Left lobe of liver (tissue), 2 donors: ENCODE data around the gene MAB21L2. TPM values are rescaled to one million over a fixed set of nuclear protein-coding genes. Genes with fewer than 3 reads are reported as not detected.

Source experiments
- ATAC-seq: fragments of 200-7000 bp; cut with Tn5 transposase; one replicate; pipeline ENCODE4 v1.9.1; 2020; ENCODE audit warnings: mild to moderate bottlenecking, moderate library complexity
- DNase-seq: peaks from one replicate; pipeline ENCODE4 v3.0.0-alpha.2; 2020; ENCODE audit warnings: low spot score
- total RNA-seq: library from RNA; stranded (reverse); gene quantifications from one replicate; pipeline ENCODE4 v1.2.1, GENCODE V29; 2021
- donor health status: DM: no; HTN: no; CAD: no; lungs with moderate emphysema.
- donor health status: DM: no; HTN: yes; CAD: no.

Gene MAB21L2
- total RNA-seq, 1 donor from 2014 or later = 0.48 TPM

- ATAC-seq (no peak), DNase-seq (no peak)
These were observed 8.4 kb upstream of the MAB21L2 start for GRCh38 chr4:150573534-150573933.

- DNase-seq (no peak), ATAC-seq (no peak)
These were observed 7.3 kb upstream of the MAB21L2 start for GRCh38 chr4:150574678-150575077.

GRCh38 chr4:150577796-150578195, 4.2 kb upstream of the MAB21L2 start:
- DNase-seq (no peak), ATAC-seq (no peak)

DNA sequence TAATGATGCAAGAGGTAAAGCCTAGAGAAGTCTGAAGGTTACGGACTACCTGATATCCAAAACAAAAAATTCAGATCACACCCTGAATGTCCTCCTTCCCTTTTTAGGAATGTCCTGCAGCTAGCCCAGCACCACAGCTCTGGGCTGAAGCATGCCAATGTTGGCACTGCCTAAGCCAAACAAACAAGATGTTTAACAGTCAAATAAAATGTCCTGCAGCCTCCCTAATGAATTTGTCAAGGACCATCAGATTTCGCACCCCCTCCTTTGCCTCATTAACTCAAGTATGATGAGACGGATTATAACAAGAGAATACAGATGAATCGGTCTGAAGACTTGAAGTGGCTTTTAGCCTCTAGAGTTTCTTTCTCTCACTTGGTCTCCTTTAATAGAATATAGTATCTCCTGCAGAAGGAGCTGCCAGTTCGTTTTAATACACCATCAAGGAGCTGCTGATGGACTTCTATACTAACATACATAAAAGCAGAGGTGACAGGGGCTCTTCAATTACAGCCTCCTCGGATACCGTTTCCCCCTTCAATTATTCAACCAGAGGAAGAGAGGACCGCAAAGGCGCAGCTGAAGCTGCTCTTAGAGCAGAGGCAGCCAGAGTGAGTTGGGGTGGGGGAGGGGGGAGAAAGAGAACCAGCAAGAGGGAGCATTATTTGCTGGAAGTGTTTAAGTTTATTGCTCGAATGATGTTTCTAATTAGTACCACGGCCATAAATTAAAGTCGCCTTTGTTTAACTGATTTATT, 3.0 kb upstream of the MAB21L2 start:
- DNase-seq (no peak), ATAC-seq (peak; percentile 44)

DNA sequence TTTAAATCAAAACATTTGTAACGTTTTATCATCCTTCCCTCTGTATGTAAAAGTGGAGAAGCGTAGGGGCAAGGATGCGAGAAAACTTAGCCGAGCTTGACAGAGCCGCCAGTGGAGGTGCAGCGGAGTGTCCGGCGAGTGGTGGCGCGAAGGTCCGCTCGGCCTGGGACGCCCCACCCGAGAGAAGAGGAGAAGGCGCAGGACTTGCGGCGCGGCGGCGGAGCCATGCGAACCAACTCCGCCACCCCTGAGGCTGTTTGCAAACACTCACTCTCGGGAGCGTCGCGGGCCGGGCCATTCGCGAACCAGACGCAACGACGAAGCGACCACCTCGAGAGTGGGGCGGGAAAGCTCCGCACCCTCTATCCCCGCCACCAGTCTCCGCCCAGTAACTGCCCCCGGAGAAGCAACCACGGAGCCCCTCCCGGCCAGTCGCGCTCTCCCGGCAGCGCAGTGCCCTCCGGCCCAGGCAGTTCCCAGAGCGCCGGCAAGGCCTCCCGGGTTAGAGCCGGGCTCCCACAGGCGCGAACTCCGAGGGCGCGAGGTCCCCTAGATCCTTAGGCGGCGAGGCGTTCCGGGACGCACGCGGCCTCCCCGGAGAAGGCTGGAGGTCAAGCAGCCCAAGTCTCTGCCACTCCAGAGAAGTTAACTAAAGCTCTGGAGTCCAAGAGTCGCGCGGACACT, 2.3 kb upstream of the MAB21L2 start:
- DNase-seq = no peak

GRCh38 chr4:150580306-150580705, 1.6 kb upstream of the MAB21L2 start:
- no peak for ATAC-seq
- no peak for DNase-seq

More for the DNA sequence above, 2.3 kb upstream of the MAB21L2 start:
- ATAC-seq = no peak

DNA sequence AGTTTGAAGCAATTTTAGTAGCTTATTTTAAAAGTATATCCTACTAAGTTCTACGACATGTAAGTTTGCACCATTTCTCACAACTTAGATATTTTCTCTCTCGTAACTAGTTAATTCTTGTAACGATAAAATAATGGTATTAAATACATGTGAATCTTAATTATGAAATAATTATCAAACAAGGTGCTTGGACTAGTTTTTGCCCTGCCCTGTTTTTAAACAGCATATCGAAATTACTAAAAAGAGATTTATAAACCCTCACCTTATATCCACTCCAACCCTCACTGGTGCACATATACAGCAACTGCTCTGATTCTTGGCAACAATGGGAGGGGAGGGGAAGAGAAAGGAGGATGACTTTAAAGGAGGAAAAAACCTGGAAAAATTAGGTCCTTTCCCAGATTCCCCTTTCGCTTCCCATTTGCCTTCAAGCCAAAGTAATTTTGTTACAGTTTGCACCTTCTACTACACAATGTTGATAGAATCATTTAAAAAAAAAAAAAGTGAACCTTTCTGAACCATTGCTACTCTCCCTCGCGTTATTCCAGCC, 820 bp upstream of the MAB21L2 start:
- ATAC-seq (no peak), DNase-seq (no peak)

DNA sequence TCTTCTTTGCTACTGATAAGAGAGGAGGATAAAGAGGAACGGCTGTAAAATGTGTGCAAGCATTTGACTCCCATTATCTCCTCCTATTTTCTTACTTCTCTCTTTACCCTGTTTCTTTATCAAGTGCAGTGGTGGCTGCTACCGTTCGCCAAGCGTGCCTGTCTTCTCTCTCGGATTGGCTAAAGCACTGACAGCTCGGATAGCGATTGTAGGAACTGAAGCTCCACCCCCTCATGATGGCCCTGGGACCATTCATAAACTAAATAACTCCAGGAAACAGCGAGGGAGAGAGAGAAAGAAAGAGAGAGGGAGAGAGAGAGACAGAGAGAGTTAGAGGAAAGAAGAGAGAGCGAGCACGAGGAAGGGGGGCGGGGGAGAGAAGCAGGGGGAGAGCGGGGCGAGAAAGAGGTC, 305 bp upstream of the MAB21L2 start:
- ATAC-seq = no peak
- DNase-seq = no peak

- ATAC-seq = peak; percentile 70
These were observed 929 bp downstream of the MAB21L2 start for GRCh38 chr4:150582873-150583286.

GRCh38 chr4:150583287-150584110, 1.5 kb downstream of the MAB21L2 start:
- DNase-seq (peak; percentile 86), ATAC-seq (peak; percentile 83)

More at GRCh38 chr4:150582873-150583286, 929 bp downstream of the MAB21L2 start:
- peak; percentile 49 for DNase-seq

DNA sequence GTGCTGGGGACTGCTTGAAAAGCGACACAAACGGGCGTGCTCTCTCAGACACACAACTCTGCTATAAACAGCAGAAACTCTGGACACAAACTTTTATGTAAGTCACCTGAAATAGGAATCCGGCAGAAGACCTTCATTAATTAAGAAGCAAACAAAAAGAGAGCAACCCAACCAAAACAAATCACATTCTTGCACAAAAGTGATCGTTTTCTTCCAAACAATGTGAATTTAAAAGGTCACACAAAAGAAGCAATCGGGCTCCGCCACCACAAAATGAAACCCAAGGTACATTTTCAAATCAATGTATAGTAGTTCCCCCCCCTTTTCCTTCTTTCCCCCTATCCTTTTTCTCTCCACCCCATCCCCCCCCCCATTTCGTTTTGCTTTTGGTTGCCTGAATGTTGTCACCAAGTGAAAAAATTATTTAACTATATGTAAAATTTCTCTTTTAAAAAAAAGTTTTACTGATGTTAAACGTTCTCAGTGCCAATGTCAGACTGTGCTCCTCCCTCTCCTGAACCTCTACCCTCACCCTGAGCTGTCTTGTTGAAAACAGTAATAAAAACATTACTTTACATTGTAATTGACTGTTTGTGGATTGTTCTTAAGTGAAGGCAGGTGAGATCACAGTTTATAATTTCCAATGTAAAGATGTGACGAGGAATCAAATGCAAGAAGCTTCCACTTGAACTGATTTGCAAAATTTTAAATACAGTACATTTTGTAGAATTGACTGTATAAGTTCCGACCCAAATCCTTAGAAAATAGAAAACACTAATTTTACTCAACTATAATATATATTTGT, 2.4 kb downstream of the MAB21L2 start:
- ATAC-seq (no peak), DNase-seq (no peak)

- no peak for ATAC-seq
- no peak for DNase-seq
These were observed 3.7 kb downstream of the MAB21L2 start for GRCh38 chr4:150585611-150586010.

GRCh38 chr4:150586162-150586810, 4.3 kb downstream of the MAB21L2 start:
- ATAC-seq (no peak), DNase-seq (no peak)

DNA sequence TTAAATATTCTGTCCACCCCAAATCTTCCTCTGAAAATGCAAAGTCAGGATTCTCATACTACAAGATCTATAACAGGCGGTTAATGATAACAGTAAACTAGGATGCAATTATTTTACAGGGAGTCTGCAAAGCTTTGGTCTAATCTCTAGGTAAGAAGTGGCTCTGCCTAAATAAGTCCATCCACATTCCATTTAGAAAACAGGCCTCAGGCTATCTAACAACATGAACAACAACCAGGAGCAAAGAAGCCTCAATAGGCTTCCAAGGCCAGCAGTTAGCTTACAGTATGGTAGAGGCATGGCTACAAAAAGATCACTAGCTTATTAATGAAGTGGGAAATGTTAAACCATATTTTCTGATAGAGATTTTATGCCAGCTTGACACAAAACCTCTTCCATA, 6.4 kb downstream of the MAB21L2 start:
- DNase-seq (no peak), ATAC-seq (no peak)

- ATAC-seq (no peak), DNase-seq (no peak)
These were observed 7.2 kb downstream of the MAB21L2 start for GRCh38 chr4:150589157-150589556.

- ATAC-seq (no peak), DNase-seq (no peak)
These were observed 8.7 kb downstream of the MAB21L2 start for GRCh38 chr4:150590631-150591030.

DNA sequence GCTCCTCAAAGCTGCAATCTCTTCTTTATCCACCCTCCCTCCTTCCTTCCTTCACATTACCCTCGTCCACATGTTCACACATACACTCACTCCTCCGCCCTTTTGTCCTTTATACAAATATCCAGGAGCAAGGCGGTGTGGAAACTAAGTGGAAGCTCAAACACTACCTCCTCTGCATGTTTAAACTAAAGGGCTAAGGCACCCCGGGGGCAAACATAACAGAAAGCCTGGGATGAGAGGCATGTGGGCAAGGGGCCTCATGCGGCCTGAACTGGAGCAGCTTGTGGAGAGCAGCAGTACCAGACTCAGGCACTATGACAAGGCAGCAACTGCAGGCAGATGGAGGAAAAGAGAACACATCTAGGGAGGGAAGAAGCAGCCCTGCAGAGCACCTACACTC, 9.5 kb downstream of the MAB21L2 start:
- no peak for ATAC-seq
- no peak for DNase-seq

GRCh38 chr4:150591904-150592303, 10.0 kb downstream of the MAB21L2 start:
- no peak for ATAC-seq
- no peak for DNase-seq

- DNase-seq = no peak
- peak; percentile 21 for ATAC-seq
These were observed 12.0 kb downstream of the MAB21L2 start for GRCh38 chr4:150593996-150594395.

GRCh38 chr4:150598909-150599308, 17.0 kb downstream of the MAB21L2 start:
- ATAC-seq (no peak), DNase-seq (no peak)
